Hematopoietic multipotent progenitor cell treated with erythropoietin and hydrocortisone succinate and interleukin-3 and kit ligand, for 8 days (in vitro differentiated cells): ENCODE measurements around the gene RPL5.
"Not testable (repeated sequence)": the region's sequence is repeated elsewhere in the genome, so short reads cannot be mapped to it uniquely, and the experiment has no call there.

Experiments used
- DNase-seq: peaks from one replicate; pipeline ENCODE4 v3.0.0-alpha.2; 2015

RPL5 gene

GRCh38 chr1:92831762-92832536 lies at the start of gene RPL5:
TSS of gene RPL5 (plus strand) at chr1:92832040. CDS start at chr1:92832115, 75 bp downstream.
- DNase-seq: peak; percentile 99

GRCh38 chr1:92783550-92783949 lies 48.3 kb upstream of the RPL5 start:
- not testable (repeated sequence) for DNase-seq

- peak; percentile 19 for DNase-seq
These were observed 47.7 kb upstream of the RPL5 start for GRCh38 chr1:92784021-92784638.

GRCh38 chr1:92784639-92785500 lies 47.0 kb upstream of the RPL5 start, which contains the start of gene EVI5:
TSS of gene EVI5 (minus strand) at chr1:92785108. CDS start at chr1:92736546, 48,562 bp downstream.
- peak; percentile 96 for DNase-seq

GRCh38 chr1:92786111-92786901 lies 45.5 kb upstream of the RPL5 start:
- DNase-seq: peak; percentile 32

GRCh38 chr1:92790081-92790480 lies 41.8 kb upstream of the RPL5 start:
- no peak for DNase-seq

- no peak for DNase-seq
These were observed 41.0 kb upstream of the RPL5 start for GRCh38 chr1:92790867-92791266.

GRCh38 chr1:92791487-92792066 lies 40.3 kb upstream of the RPL5 start:
- DNase-seq: no peak

- peak; percentile 59 for DNase-seq
These were observed 39.5 kb upstream of the RPL5 start for GRCh38 chr1:92792340-92792782.

- no peak for DNase-seq
These were observed 36.7 kb upstream of the RPL5 start for GRCh38 chr1:92795166-92795565.

GRCh38 chr1:92797297-92797696 lies 34.5 kb upstream of the RPL5 start:
- no peak for DNase-seq

GRCh38 chr1:92797961-92798360 lies 33.9 kb upstream of the RPL5 start:
- no peak for DNase-seq

- no peak for DNase-seq
These were observed 28.5 kb upstream of the RPL5 start for GRCh38 chr1:92803140-92803887.

- DNase-seq: peak; percentile 93
These were observed 27.1 kb upstream of the RPL5 start for GRCh38 chr1:92804721-92805201.

GRCh38 chr1:92805216-92805615 lies 26.6 kb upstream of the RPL5 start:
- DNase-seq: no peak

GRCh38 chr1:92808381-92808780 lies 23.5 kb upstream of the RPL5 start:
- no peak for DNase-seq

- no peak for DNase-seq
These were observed 15.1 kb upstream of the RPL5 start for GRCh38 chr1:92816732-92817131.

- no peak for DNase-seq
These were observed 14.6 kb upstream of the RPL5 start for GRCh38 chr1:92817137-92817697.

GRCh38 chr1:92817986-92818764 lies 13.7 kb upstream of the RPL5 start:
- peak; percentile 52 for DNase-seq

GRCh38 chr1:92820024-92820423 lies 11.8 kb upstream of the RPL5 start:
- DNase-seq: no peak
